ENCODE data around the gene GPATCH3.

The GPATCH3 gene

DNA sequence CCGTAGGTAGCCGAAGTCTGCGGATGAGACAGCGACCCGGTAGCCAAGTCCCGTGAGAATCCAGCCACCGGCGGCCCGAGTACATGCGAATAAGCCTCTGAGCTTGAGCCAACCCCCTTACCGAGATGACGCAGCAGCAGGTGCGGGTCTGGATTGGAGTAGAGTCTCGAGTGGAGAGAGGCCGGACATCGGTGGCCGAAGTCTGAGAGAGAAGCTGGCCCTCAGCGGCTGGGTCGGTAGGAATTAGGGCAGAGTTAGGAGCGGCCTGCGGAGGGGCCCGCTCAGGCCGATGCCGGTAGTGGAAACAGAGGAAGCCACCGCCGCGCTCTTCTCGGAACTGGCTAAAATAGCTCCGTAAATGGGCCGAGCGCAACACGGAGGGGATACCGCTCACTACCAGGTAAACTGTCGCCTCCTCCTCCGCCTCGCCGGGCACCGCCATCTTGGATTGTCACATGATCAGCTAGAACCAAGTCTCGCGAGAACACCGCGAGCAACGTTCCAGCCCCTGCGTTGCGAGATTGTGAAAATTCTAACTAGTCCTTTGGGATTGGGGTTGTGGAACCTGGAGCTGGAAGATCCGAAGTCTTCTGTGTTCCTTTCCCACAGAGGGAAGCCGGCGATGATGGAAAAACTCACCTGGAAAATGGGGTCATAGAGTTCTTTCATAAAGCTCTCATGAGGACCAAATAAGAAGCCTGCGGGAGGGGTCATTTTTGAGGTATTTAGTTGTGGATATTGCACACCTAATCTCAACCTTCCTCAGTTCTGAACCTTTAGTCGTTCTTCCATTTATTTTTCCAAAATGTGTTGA, at the start of gene GPATCH3:
GPATCH3 (minus strand) TSS at position 467 of the 814 bp plus-strand sequence; CDS start at position 442, 25 bp downstream.
- TF ChIP-seq GATA3 (IDR thresholded peaks at IDR 0.05; ENCODE audit: low read depth, low read length), result no peak
- no peak for TF ChIP-seq GATA2 (IDR thresholded peaks at IDR 0.05; ENCODE audit: low read depth, low read length)

DNA sequence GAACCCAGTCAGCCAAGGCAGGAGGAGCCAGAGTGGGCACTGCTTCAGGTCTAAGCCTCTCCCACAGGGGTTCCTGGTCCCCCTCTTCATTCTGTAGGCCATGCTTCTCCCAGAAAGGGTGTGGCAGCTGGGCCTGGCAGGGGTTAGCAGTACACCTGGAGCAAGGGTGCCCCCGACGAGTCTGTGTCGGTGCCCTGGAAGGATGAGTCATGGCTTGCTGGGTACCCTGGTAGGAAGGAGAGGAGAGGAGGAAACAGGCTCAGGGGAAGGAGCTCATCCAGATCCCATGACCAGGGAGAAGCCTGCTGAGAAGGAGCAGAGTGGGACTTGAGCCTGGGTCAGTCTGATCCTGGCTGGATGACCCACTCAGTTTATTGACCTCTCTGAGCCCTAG, 49.7 kb upstream of the GPATCH3 start:
- TF ChIP-seq GATA2 (IDR thresholded peaks at IDR 0.05; ENCODE audit: low read depth, low read length) (no peak), GATA3 (IDR thresholded peaks at IDR 0.05; ENCODE audit: low read depth, low read length) (no peak)

DNA sequence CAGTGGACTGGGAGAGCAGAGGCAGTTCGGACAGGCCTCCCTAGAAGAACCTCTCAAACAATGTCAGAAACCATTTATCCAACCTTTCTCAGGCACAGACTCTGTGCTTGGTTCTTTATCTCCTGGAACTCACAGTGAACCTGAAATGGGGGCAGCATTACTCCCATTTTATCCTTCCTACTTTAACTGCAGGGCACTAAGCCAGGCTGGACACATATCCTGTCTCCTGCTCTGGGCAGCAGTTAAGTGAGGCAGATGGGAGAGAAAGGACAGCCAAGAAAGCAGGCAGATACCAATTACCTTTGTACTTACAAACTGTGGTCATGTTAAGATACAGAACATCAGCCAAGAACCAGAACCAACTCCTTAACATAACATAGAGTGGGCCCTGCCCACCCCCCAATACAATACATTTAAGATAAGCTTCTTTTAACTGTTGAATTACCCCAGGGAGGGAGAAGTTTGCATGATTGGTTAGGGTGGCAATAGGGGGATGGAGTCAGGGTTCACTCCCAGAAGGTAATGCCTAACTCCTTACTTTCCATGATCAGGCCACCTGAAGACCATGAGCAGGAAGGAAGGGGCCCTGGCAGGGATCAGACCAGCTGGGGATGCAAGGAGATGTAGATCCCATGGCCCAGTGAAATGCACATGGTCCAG, 49.1 kb upstream of the GPATCH3 start:
- TF ChIP-seq GATA2 (IDR thresholded peaks at IDR 0.05; ENCODE audit: low read depth, low read length) (no peak), GATA3 (IDR thresholded peaks at IDR 0.05; ENCODE audit: low read depth, low read length) (no peak)

GRCh38 chr1:26946270-26946669, 46.0 kb upstream of the GPATCH3 start:
- TF ChIP-seq GATA3 (IDR thresholded peaks at IDR 0.05; ENCODE audit: low read depth, low read length), result no peak
- no peak for TF ChIP-seq GATA2 (IDR thresholded peaks at IDR 0.05; ENCODE audit: low read depth, low read length)

DNA sequence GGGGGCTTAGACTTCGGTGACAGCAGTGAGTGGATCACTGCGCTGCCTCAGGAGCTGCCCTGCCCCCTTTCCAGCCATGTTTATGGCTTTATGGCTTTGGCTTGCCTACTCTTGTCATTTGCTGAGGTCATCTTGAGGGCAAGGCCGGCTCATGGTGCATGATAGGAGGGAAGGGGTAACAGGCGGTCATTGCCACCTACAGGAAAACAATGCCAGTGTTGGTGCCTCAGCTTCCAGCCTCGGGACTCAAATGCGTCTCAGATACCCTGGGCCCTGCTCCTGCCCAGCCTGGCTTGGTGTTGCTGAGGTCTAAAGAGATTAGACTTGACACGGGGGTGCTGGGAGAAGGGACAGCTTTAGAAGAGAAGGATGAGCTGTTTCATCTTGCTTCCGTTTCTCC, 45.5 kb upstream of the GPATCH3 start:
- no peak for TF ChIP-seq GATA2 (IDR thresholded peaks at IDR 0.05; ENCODE audit: low read depth, low read length)
- TF ChIP-seq GATA3 (IDR thresholded peaks at IDR 0.05; ENCODE audit: low read depth, low read length), result no peak

- no peak for TF ChIP-seq GATA2 (IDR thresholded peaks at IDR 0.05; ENCODE audit: low read depth, low read length)
- TF ChIP-seq GATA3 (IDR thresholded peaks at IDR 0.05; ENCODE audit: low read depth, low read length), result no peak
These were observed 44.9 kb upstream of the GPATCH3 start for GRCh38 chr1:26945138-26945537.

DNA sequence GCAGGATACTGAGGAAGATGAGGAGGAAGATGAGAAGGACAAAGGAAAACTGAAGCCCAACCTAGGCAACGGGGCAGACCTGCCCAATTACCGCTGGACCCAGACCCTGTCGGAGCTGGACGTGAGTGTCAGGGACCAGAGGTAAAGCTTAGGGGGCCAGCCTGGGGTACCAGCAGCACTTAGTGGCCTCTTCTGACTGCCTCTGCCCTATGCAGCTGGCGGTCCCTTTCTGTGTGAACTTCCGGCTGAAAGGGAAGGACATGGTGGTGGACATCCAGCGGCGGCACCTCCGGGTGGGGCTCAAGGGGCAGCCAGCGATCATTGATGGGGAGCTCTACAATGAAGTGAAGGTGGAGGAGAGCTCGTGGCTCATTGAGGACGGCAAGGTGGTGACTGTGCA, 42.4 kb upstream of the GPATCH3 start:
- TF ChIP-seq GATA2 (IDR thresholded peaks at IDR 0.05; ENCODE audit: low read depth, low read length) (no peak), GATA3 (IDR thresholded peaks at IDR 0.05; ENCODE audit: low read depth, low read length) (no peak)

GRCh38 chr1:26941311-26941710, 41.0 kb upstream of the GPATCH3 start:
- TF ChIP-seq GATA3 (IDR thresholded peaks at IDR 0.05; ENCODE audit: low read depth, low read length), result no peak
- TF ChIP-seq GATA2 (IDR thresholded peaks at IDR 0.05; ENCODE audit: low read depth, low read length), result no peak

- TF ChIP-seq GATA2 (IDR thresholded peaks at IDR 0.05; ENCODE audit: low read depth, low read length) (no peak), GATA3 (IDR thresholded peaks at IDR 0.05; ENCODE audit: low read depth, low read length) (no peak)
These were observed 38.4 kb upstream of the GPATCH3 start for GRCh38 chr1:26938659-26939025.

DNA sequence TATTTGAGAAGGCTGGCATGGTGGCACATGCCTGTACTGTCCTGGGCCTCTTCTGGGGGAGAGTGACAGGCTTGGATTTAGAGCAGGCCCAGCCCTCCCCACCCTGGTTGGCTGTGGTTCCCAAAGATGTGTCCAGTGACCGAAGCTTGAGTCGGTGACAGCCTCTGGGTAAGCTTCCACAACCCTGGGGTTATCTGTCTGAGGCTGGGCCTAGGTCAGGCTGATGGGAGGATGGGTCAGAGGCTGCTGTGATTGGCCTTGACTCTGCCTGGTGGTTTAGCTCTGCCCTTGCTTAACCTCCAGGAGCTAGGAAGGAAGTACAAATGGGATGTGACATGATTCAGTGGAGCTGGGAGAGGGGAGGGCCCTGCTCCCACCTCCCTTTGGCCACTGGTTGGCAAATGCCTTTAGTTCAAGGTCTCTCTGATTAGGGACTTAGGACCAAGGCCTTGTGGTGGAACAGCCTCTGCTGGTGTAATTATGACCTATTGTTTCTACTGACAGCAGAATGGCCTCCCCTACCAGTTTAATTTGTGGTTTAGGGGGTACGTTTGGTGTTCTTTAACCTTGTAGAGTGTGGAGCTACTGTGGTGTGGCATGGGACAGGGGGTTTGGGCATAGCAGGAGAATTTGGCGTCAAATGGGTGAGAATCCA, 37.9 kb upstream of the GPATCH3 start:
- TF ChIP-seq GATA2 (IDR thresholded peaks at IDR 0.05; ENCODE audit: low read depth, low read length), result no peak
- TF ChIP-seq GATA3 (IDR thresholded peaks at IDR 0.05; ENCODE audit: low read depth, low read length), result no peak

- TF ChIP-seq GATA3 (IDR thresholded peaks at IDR 0.05; ENCODE audit: low read depth, low read length), result no peak
- no peak for TF ChIP-seq GATA2 (IDR thresholded peaks at IDR 0.05; ENCODE audit: low read depth, low read length)
These were observed 36.6 kb upstream of the GPATCH3 start for GRCh38 chr1:26936823-26937222.

- TF ChIP-seq GATA2 (IDR thresholded peaks at IDR 0.05; ENCODE audit: low read depth, low read length) (no peak), GATA3 (IDR thresholded peaks at IDR 0.05; ENCODE audit: low read depth, low read length) (no peak)
These were observed 32.3 kb upstream of the GPATCH3 start for GRCh38 chr1:26932531-26932930.

DNA sequence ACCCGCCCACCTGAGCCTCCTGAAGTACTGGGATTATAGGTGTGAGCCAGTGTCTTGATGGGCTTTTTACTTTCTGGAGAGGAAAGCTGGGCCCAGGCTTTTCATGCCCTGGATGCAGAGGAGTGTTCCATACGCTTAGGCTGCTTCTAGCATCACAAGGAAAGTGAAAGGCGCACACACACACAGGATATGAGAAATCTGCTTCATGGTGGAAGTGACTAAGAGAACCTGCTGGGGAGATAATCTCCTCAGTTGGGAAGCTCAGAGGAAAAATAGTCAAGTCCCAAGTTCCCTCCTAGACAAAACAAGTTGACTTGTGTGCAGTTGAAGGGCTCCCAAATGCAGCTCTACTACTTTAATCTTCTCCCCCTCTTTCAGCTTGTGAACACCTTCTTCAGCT, 23.4 kb upstream of the GPATCH3 start:
- no peak for TF ChIP-seq GATA3 (IDR thresholded peaks at IDR 0.05; ENCODE audit: low read depth, low read length)
- TF ChIP-seq GATA2 (IDR thresholded peaks at IDR 0.05; ENCODE audit: low read depth, low read length), result no peak

- TF ChIP-seq GATA2 (IDR thresholded peaks at IDR 0.05; ENCODE audit: low read depth, low read length), result no peak
These were observed 22.6 kb upstream of the GPATCH3 start for GRCh38 chr1:26922901-26923300.

DNA sequence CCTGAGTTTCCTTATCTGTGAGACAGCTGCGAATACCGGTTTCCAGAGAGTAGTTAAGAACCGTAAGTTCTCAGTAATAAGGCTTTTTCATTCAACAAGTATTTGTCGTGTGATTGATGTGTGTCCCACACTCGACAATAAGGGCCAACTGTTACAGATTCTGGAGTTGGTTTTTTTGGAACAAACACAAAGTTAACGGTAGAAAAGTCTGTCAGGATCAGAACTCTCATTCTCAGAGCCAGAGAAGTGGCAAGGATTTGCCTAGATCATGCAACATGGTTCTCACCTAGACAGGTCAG, 22.1 kb upstream of the GPATCH3 start:
- TF ChIP-seq GATA2 (IDR thresholded peaks at IDR 0.05; ENCODE audit: low read depth, low read length), result no peak
